GM04503 (cell line): Measurements from ENCODE around the gene BPIFA2.
"Not testable (repeated sequence)": the region's sequence is repeated elsewhere in the genome, so short reads cannot be mapped to it uniquely, and the experiment has no call there.

Experiments used
- DNase-seq: peaks from one replicate; pipeline ENCODE4 v3.0.0-alpha.2; 2012; ENCODE audit warnings: low read depth

The BPIFA2 gene

GRCh38 chr20:33160681-33161080 is 7.3 kb upstream of the BPIFA2 start:
- DNase-seq, result no peak

GRCh38 chr20:33162313-33162712 is 5.6 kb upstream of the BPIFA2 start:
- DNase-seq, result no peak

- DNase-seq, result no peak
Measured at GRCh38 chr20:33162753-33163152, 5.2 kb upstream of the BPIFA2 start.

DNA sequence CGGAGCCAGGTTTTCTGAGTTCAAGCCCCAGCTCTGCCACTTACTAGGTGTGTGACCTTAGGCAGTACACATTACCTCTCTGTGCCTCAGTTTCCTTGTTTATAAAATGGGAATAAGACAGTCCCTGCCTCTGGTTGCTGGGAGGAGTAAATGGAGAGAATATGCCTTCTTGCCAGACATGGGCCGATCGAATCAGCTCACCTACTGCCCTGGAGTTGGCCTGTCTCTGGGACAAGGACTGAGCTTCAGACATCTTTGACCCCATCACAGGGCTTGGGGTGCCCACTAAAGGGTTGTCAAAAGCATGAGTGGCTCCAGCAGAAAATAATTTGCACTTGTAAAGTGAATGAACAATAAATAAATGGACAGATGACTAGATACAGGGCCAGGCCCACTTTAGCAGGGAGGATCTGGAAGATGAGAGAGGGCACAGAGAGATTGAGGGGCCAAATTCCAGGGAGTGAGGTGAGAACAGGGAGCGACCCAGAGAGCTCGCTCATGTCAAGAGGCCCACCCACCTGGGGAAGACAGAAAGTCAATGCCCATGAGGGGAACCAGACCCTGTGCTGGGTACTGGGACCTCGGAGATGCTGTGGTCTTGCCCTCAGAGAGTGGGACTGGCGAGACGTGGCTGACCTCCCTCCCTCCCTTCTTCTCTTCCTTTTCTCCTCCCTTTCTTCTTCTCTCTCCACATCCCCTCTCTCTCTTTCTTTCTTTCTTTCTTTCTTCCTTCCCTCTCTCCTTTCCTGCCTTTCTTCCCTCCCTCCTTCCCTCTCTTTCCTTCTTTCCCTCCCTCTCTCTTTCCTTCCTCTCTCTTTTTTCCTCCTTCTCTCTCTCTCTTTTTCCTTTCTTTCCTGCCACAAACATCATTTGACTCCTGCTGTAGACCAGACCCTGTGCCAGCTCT is 3.9 kb upstream of the BPIFA2 start:
- DNase-seq, result no peak

GRCh38 chr20:33164763-33165095 is 3.2 kb upstream of the BPIFA2 start:
- DNase-seq, result no peak

DNA sequence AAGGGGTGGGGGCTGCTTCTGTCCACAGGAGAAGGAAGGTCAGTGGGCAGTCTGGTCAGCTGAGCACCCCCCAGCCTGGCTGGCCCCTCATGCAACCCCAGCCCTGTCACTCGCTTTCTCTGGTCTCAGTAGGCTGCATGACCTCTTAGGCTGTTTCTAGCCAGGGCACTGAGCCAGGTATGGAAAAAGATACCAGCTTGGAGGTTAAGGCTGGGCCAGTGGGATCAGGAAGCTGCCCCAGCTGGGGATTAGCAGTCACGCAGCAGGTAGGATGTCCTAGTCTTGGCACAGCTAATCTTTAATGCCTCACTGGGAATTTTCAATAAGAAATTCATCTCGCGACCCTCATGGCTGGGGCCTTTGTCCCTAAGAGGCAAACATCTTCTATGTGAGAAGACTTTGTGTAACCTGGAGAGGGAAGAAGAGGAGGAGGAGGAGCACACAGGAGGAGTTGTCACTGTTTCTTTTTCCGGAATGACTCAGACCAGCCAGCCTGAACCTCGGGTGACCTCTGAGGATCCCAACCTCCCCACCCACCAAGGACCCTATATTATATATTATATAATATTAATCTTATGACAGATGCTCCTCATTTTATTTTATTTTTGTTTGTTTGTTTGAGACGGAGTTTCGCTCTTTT is 2.4 kb upstream of the BPIFA2 start:
- DNase-seq, result no peak

- no peak for DNase-seq
Measured at GRCh38 chr20:33166533-33167113, 1.3 kb upstream of the BPIFA2 start.

GRCh38 chr20:33169176-33169794 is 1.3 kb downstream of the BPIFA2 start:
- DNase-seq, result no peak

DNA sequence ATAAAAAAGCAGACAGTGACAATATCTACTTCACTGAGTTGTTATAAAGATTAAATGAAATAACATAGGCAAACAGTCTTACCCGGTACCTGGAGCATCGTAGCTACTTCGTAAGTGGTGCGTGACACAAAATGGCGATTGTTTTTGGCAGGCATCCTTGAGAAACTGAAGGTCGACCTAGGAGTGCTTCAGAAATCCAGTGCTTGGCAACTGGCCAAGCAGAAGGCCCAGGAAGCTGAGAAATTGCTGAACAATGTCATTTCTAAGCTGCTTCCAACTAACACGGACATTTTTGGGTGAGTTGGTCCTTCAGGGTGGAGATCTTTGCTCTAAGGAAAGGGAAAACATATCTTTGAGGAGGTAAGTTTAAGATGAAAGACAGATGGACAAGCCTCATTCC is 4.8 kb downstream of the BPIFA2 start:
- DNase-seq, result no peak

DNA sequence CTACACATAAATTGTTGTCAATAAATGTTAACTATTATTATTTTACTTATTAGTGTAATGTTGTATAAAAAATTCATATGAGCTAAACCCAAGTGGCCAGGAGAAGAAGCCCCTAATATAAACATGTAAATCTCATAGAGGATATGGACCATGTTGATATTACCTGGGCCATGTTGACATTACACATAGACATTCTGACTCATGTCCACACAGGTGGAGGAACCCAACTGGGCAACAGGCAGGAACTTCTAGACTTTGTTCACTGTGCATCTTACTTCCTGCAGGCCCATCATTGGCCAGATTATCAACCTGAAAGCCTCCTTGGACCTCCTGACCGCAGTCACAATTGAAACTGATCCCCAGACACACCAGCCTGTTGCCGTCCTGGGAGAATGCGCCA is 7.2 kb downstream of the BPIFA2 start:
- DNase-seq, result no peak

- no peak for DNase-seq
Measured at GRCh38 chr20:33176101-33176500, 8.1 kb downstream of the BPIFA2 start.

- DNase-seq, result no peak
Measured at GRCh38 chr20:33177866-33178265, 9.9 kb downstream of the BPIFA2 start.

GRCh38 chr20:33178726-33179125 is 10.8 kb downstream of the BPIFA2 start:
- DNase-seq, result no peak

GRCh38 chr20:33180169-33180568 is 12.2 kb downstream of the BPIFA2 start:
- no peak for DNase-seq

- no peak for DNase-seq
Measured at GRCh38 chr20:33181482-33182093, 13.6 kb downstream of the BPIFA2 start.

DNA sequence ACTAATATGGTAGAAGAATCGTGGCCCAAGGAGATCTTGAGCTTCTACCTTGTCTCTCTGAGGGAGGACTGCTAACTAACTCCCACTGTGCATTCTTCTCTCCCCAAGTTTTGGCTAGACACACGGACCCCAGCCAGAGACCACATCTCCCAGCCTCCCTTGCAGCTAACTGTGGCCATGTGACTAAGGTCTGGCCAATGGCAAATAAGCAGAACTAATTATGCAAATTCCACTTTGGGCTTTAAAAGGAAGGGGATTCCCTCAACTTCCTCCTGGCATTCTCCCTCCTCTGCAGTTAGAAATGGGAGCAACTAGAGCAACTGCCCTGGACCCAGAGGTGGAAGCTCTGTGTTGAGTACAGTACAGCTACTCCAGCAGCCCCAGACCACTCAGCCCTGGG is 15.4 kb downstream of the BPIFA2 start:
- no peak for DNase-seq

DNA sequence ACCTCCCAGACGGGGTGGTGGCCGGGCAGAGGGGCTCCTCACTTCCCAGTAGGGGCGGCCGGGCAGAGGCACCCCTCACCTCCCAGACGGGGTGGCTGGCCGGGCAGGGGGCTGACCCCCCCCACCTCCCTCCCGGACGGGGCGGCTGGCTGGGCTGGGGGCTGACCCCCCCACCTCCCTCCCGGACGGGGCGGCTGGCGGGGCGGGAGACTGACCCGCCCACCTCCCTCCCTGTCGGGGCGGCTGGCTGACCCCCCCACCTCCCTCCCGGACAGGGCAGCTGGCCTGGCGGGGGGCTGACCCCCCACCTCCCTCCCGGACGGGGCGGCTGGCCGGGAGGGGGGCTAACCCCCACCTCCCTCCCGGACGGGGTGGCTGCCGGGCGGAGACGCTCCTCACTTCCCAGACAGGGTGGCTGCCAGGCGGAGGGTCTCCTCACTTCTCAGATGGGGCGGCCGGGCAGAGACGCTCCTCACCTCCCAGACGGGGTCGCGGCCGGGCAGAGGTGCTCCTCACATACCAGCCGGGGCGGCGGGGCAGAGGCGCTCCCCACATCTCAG is 17.2 kb downstream of the BPIFA2 start:
- DNase-seq, result not testable (repeated sequence)

GRCh38 chr20:33187491-33187890 is 19.5 kb downstream of the BPIFA2 start:
- DNase-seq, result no peak

- no peak for DNase-seq
Measured at GRCh38 chr20:33188421-33188820, 20.5 kb downstream of the BPIFA2 start.

GRCh38 chr20:33191484-33191883 is 23.5 kb downstream of the BPIFA2 start:
- DNase-seq, result no peak

DNA sequence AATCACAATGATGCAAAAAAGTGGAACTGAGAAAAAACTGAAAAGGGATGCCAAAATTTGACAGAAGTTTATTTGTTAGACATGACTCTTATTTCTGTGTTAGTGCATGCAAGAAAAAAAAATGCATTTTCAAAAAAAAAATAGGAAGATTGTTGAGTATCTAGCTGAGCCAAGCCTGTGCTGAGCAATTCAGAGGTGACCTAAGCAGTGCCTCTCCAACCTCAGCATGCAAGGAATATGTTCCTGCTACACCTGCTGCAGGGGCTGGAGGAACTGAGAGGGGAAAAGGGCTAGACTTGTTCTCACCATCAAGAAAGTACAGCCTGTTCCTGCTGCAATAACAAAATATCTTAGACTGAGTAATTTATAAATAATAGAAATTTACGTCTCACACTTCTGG is 24.0 kb downstream of the BPIFA2 start:
- no peak for DNase-seq

GRCh38 chr20:33192912-33193501 is 25.0 kb downstream of the BPIFA2 start:
- no peak for DNase-seq
